MM.1S (cell line): ENCODE measurements around the gene PRR5.

ENCODE experiments used
- EZH2 ChIP-seq: fragments of 300-600 bp; sonication (generic); optimal IDR thresholded peaks from 2 replicates; pipeline ENCODE3; 2017; ENCODE audit warnings: low read depth, mild to moderate bottlenecking, antibody characterized with exemption, low read length, mixed read lengths
- EZH2phosphoT487 ChIP-seq: fragments of 300-600 bp; sonication (generic); IDR thresholded peaks from 2 replicates; pipeline ENCODE4 v1.6.1; 2018; ENCODE audit warnings: antibody characterized with exemption, low read length
- TF ChIP-seq, protein P1 (sequence below): fragments of 300-600 bp; sonication (generic); IDR thresholded peaks from 2 replicates; pipeline ENCODE4 v1.5.1; 2016; ENCODE audit warnings: antibody characterized with exemption, low read length, mixed read lengths

DNA sequence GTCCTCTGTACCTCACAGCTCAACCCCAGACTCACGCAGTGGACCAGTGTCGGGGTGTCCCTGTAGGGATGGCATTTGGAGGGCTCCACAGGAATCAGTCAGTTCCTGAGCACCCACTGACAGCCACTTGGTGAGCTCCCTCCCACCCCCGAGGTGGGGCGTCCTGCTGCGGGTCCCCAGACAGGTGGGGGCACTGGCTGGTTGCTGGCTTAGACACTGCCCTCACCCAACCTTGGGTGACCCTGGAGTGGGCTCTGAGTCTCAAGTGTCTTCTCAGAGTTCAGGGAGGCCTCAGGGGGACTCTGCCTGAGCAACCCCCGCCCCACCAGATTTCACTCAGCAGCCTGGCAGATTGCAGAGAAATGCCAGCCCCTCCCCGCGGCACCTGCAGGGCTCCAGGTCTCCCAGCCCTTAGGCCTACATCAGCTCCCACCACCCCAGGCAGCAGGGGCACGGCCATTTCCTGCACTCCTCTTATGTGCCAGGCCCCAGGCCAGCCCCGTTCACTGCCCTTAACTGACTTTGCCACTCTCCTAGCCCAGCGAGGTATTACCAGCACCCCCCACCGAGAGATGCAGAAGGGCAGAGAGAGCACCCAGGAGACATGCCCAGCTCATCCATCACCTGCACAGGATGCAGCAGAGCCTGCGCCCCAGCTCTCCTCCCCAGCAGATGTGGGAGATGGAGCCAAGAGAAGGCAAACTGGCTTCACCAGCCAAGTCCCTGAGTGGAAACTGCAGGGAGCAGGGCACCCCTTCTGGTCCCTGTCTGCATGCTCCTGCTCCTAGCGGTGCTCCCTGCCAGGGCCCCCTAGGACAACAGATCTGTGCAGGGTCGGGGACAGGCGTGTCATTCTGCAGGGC lies 2.4 kb downstream of the PRR5 start:
- TF ChIP-seq, protein P1, sequence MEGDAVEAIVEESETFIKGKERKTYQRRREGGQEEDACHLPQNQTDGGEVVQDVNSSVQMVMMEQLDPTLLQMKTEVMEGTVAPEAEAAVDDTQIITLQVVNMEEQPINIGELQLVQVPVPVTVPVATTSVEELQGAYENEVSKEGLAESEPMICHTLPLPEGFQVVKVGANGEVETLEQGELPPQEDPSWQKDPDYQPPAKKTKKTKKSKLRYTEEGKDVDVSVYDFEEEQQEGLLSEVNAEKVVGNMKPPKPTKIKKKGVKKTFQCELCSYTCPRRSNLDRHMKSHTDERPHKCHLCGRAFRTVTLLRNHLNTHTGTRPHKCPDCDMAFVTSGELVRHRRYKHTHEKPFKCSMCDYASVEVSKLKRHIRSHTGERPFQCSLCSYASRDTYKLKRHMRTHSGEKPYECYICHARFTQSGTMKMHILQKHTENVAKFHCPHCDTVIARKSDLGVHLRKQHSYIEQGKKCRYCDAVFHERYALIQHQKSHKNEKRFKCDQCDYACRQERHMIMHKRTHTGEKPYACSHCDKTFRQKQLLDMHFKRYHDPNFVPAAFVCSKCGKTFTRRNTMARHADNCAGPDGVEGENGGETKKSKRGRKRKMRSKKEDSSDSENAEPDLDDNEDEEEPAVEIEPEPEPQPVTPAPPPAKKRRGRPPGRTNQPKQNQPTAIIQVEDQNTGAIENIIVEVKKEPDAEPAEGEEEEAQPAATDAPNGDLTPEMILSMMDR: no peak
- TF ChIP-seq EZH2 (no peak), EZH2phosphoT487 (no peak)
